ENCODE data around the gene HDAC4. TPM values are rescaled to one million over a fixed set of nuclear protein-coding genes. Genes with fewer than 3 reads are reported as not detected.

Gene HDAC4
- total RNA-seq, 1 donor from 2014 or later, result 7.8 TPM

GRCh38 chr2:239216614-239217273 lies 184.1 kb downstream of the HDAC4 start:
- H3K4me3 ChIP-seq (ENCODE audit: low read depth, low read length), result no peak overlapping the region
- no peaks in the 10 kb centered on the region for H3K27me3 ChIP-seq (ENCODE audit: control insufficient read depth, insufficient read depth, low read length)
- no peak for DNase-seq (ENCODE audit: low read depth)
- H3K36me3 ChIP-seq (ENCODE audit: control insufficient read depth, insufficient read depth, low read length), result no peaks in the 10 kb centered on the region
- TF ChIP-seq CTCF (IDR thresholded peaks at IDR 0.05; ENCODE audit: insufficient read depth, low read length, poor library complexity, severe bottlenecking), result no peak

- no peak for TF ChIP-seq CTCF (IDR thresholded peaks at IDR 0.05; ENCODE audit: insufficient read depth, low read length, poor library complexity, severe bottlenecking)
- DNase-seq (ENCODE audit: low read depth), result no peak
- no peaks in the 10 kb centered on the region for H3K27me3 ChIP-seq (ENCODE audit: control insufficient read depth, insufficient read depth, low read length)
- no peak overlapping the region for H3K4me3 ChIP-seq (ENCODE audit: low read depth, low read length)
- no peaks in the 10 kb centered on the region for H3K36me3 ChIP-seq (ENCODE audit: control insufficient read depth, insufficient read depth, low read length)
These were observed 184.7 kb downstream of the HDAC4 start for GRCh38 chr2:239215988-239216613.

GRCh38 chr2:239215136-239215925 lies 185.5 kb downstream of the HDAC4 start:
- Histone ChIP-seq H3K4me3 (ENCODE audit: low read depth, low read length) (no peak overlapping the region), H3K36me3 (ENCODE audit: control insufficient read depth, insufficient read depth, low read length) (no peaks in the 10 kb centered on the region), H3K27me3 (ENCODE audit: control insufficient read depth, insufficient read depth, low read length) (no peaks in the 10 kb centered on the region)
- TF ChIP-seq CTCF (IDR thresholded peaks at IDR 0.05; ENCODE audit: insufficient read depth, low read length, poor library complexity, severe bottlenecking), result no peak
- no peak for DNase-seq (ENCODE audit: low read depth)

GRCh38 chr2:239214725-239215124 lies 186.1 kb downstream of the HDAC4 start:
- Histone ChIP-seq H3K36me3 (ENCODE audit: control insufficient read depth, insufficient read depth, low read length) (no peaks in the 10 kb centered on the region), H3K27me3 (ENCODE audit: control insufficient read depth, insufficient read depth, low read length) (no peaks in the 10 kb centered on the region), H3K4me3 (ENCODE audit: low read depth, low read length) (no peak overlapping the region)
- no peak for DNase-seq (ENCODE audit: low read depth)
- TF ChIP-seq CTCF (IDR thresholded peaks at IDR 0.05; ENCODE audit: insufficient read depth, low read length, poor library complexity, severe bottlenecking), result no peak

GRCh38 chr2:239213643-239214101 lies 187.1 kb downstream of the HDAC4 start:
- Histone ChIP-seq H3K4me3 (ENCODE audit: low read depth, low read length) (no peak overlapping the region), H3K36me3 (ENCODE audit: control insufficient read depth, insufficient read depth, low read length) (no peaks in the 10 kb centered on the region), H3K27me3 (ENCODE audit: control insufficient read depth, insufficient read depth, low read length) (no peaks in the 10 kb centered on the region)
- DNase-seq (ENCODE audit: low read depth), result no peak
- no peak for TF ChIP-seq CTCF (IDR thresholded peaks at IDR 0.05; ENCODE audit: insufficient read depth, low read length, poor library complexity, severe bottlenecking)

All from kidney epithelial cell (primary cell).